ENCODE results near the gene ADGRF4.

DNA sequence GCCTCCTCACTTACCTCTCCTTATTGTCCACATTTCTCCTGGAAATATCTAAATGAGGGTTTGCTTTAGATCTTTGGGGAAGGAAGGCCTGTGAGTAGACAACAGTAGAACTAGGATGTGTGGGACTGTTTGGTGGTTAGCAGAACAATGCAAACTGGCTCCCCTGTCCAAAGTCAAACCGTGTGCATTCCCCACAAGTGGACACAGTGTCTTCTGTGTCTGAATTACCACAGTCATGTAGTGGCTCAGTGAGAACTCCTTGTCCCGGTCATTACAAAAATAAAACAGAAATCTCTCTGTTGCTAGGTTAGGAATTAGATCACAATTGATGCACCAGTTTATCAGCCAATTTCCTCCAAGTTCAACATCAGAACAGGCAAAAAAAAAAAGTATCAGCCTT, 455 bp upstream of the ADGRF4 start:
- no peak for TF ChIP-seq POLR2A (IDR thresholded peaks at IDR 0.05)
- no peak for TF ChIP-seq CTCF (IDR thresholded peaks at IDR 0.05)
